Measurements from ENCODE around the gene GBX2. TPM values are rescaled to one million over a fixed set of nuclear protein-coding genes. Genes with fewer than 3 reads are reported as not detected.
A peak's percentile ranks its signal among the peaks of the same experiment; 100 is the strongest.

The GBX2 gene
- total RNA-seq, 2 experiments from 2014 or later = not detected

DNA sequence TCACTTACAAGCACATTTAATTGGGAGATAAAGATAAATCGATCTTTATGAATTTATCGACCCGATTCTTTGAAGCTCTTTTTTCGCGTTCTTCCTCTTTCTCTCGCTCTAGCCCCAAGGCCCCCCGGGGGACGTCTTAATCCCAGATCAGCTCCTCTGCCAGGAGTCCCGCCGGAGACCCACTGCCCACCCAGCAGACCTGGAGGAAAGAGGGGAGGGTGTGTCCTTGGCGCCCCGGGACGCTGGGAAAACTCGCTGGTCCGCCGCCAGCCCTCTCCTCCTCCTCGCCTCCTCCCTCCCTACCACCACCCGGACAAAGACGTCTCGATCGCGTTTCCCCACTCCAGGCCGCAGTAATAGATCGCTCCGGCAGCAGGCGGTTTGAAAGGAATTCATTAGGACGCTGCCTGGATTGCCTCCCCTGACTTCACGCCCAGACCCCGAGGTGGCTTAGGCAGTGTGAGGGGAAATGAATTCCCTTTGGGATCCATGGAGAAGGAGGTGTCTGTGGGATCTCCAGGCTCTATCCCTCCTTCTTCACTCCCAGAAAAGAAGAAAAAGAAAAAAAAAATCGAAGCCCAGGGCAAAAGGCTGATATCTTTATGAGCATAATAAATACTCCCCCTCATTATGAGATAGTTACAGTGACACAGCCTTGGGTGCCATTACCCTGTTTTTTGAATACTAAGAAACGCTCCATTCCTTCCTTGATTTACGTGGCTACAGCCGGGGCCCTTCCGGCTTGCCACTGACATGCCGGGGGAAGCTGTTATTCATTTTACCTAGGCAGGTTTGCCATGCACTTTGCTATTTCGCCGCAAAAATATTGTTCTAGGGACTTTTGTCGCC, 1.8 kb upstream of the GBX2 start:
- ChIA-PET POLR2A (no interaction called here), CTCF (interaction anchor here (0.7 to 3.5 kb wide), 2 partner anchors 11 to 70 kb away, joined by 6 to 12 read pairs; no protein-coding TSS in a partner anchor)
- no peaks in the 10 kb centered on the region for H3K36me3 Mint-ChIP-seq (ENCODE audit: low read depth)
- peak overlapping the region; percentile 43 for H3K4me3 Mint-ChIP-seq
- peaks cover 70% of the 10 kb centered on the region for H3K27me3 Mint-ChIP-seq
- DNase-seq = no peak
- H3K4me1 Mint-ChIP-seq = peaks cover 2% of the 10 kb centered on the region
- peaks cover 2% of the 10 kb centered on the region for H3K9me3 Mint-ChIP-seq
- peak overlapping the region; percentile 77 for H3K27ac Mint-ChIP-seq

DNA sequence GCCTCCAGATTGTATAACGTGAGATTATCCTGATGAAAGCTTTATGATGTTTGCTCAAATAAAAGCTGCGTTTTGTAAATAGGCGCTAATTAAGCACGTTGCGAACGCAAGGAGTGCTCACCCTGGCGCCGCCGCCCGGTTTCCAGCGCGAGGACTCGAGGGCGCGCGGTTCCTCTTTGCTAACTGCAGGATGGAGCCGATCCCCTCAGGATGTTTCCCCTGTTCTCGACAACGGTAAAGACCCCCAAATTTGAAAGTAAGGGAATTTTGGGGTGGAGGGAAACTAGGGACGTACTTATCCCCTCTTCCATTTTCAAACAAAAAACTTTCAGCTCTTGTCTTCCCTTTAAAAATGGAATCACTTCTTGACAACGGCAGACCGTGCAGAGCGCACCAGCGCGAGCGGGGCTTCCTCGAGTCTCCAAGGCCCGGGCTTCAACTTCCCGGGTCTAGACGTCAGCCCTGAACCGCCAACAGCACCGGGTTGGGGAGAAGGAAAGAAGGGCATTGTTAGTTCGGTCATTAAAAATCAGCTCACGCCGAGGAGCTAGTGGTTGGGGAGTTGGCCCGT, 1.1 kb upstream of the GBX2 start:
- peaks cover 2% of the 10 kb centered on the region for H3K9me3 Mint-ChIP-seq
- H3K36me3 Mint-ChIP-seq (ENCODE audit: low read depth) = no peaks in the 10 kb centered on the region
- peaks cover 67% of the 10 kb centered on the region for H3K27me3 Mint-ChIP-seq
- no peak for DNase-seq
- H3K27ac Mint-ChIP-seq = peak overlapping the region; percentile 77
- H3K4me3 Mint-ChIP-seq = peak overlapping the region; percentile 43
- ChIA-PET CTCF (interaction anchor here (3.5 kb wide), 1 partner anchor 12 kb away, joined by 12 read pairs; no protein-coding TSS in a partner anchor), POLR2A (no interaction called here)
- peaks cover 3% of the 10 kb centered on the region for H3K4me1 Mint-ChIP-seq

DNA sequence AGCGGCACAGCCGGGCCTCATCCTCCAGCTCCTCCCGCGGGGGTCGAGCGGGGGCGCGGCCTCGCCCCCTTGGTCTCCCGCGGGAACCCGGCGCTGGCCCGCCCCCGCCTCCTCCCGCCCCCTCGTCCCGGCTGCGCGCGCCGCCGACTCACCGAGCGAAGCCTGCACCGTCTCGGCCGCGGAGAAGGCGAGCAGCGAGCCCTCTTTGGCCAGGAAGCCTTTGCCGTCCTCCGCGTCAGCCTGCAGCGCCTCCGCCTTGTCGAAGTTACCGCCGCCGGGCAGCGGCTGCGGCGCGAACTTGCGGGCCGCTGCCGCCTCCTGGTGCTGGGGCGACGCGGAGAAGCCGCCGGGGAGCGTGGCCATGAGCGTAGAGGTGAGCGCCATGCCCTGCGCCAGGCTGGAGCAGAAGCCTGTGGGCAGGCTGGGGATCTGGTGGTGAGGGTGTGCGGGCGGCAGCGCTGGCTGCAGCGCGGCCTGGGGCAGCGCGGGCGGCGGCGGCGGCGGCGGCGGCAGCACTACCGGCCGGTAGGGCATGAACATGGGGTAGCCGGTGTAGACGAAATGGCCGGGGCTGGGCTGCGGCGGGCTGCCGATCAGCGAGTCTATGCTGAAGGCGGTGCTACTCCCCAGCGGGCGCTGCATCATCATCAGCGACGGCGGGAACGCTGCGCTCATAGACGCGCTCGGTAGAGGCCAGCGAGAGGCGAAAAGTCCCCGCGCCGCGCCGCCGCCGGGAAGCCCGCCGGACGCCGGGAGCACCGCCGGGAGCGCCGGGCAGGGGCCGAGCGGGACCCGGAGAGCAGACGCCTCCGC, 683 bp downstream of the GBX2 start:
- peaks cover 2% of the 10 kb centered on the region for H3K9me3 Mint-ChIP-seq
- CTCF ChIA-PET = interaction anchor here (0.6 kb wide), 1 partner anchor 22 kb away, joined by 3 read pairs; no protein-coding TSS in a partner anchor
- DNase-seq = no peak
- H3K4me1 Mint-ChIP-seq = peaks cover 3% of the 10 kb centered on the region
- peaks cover 62% of the 10 kb centered on the region for H3K27me3 Mint-ChIP-seq
- no peak overlapping the region for H3K4me3 Mint-ChIP-seq
- H3K27ac Mint-ChIP-seq = no peak overlapping the region
- POLR2A ChIA-PET = no interaction called here
- H3K36me3 Mint-ChIP-seq (ENCODE audit: low read depth) = peaks cover 3% of the 10 kb centered on the region

DNA sequence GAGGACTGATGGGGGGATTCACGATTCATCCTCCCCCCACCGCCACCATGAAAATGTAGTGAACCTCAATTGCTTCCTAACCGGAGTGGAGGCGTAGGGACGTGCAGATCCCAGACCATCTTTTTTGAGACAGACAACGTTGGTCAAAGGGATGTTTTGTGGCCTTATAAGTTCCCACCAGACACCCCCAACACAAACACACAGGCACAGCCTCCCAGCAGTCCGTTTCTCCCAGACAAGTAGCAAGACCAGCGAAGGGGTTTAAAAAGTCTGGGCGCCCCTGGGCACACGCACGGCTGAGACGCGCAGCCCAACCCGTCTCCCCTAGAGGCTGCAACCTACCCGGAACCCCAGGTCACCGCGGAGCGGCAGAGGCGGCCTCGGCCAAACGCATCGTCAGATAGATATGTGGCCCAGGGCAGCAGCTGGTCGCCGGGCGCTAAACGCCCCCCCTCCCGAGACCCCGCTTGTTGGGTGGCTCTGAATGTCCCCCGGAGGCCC, 1.3 kb downstream of the GBX2 start:
- POLR2A ChIA-PET = no interaction called here
- CTCF ChIA-PET = interaction anchor here (0.6 kb wide), 1 partner anchor 22 kb away, joined by 3 read pairs; no protein-coding TSS in a partner anchor
- peaks cover 3% of the 10 kb centered on the region for H3K36me3 Mint-ChIP-seq (ENCODE audit: low read depth)
- peaks cover 3% of the 10 kb centered on the region for H3K4me1 Mint-ChIP-seq
- H3K27me3 Mint-ChIP-seq = peaks cover 63% of the 10 kb centered on the region
- peaks cover 2% of the 10 kb centered on the region for H3K9me3 Mint-ChIP-seq
- DNase-seq = no peak
- H3K4me3 Mint-ChIP-seq = peak overlapping the region; percentile 19
- peak overlapping the region; percentile 25 for H3K27ac Mint-ChIP-seq

DNA sequence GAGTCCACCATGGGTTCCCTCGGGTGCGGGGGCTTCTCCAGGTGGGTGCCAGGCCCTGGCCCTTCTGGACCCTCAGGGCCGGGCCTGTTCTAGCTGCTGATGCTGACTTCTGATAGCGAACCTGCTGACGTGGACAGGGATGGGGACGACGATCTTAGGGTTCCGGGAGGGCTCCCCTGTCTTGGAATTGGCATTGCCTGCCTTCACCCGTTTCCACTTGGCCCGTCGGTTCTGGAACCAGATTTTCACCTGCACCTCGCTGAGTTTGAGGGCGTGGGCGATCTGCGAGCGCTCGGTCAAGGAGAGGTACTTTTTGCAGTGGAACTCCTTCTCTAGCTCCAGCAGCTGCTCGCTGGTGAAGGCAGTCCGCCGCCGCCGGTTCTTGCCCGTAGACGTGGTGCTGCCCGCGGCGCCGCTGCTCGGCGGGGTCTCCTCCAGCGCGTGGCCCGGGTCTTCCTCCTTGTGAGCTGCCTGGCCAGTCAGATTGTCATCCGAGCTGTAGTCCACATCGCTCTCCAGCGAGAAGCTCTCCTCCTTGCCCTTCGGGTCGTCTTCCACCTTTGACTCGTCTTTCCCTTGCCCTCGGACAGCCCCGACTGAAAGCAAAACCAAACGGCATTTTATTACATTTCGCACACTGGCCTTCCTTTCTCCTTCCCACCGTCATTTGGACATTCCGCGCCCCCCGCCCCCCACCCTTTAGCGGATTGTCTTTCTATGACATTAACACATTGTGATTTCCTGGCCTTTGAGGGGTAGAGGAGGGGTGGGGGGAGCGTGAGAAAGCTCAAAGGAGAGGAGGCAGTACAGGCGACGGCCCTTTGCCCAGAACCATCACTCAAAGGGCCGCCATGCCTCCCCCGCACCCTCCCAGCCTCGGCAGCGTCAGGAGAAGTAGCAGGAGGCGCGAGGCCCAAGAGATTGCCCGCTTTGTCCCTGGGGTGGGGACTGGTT, 2.1 kb downstream of the GBX2 start:
- Mint-ChIP-seq H3K4me3 (peak overlapping the region; percentile 40), H3K9me3 (peaks cover 2% of the 10 kb centered on the region), H3K27me3 (peaks cover 63% of the 10 kb centered on the region), H3K36me3 (ENCODE audit: low read depth) (peaks cover 3% of the 10 kb centered on the region), H3K4me1 (peaks cover 3% of the 10 kb centered on the region), H3K27ac (peak overlapping the region; percentile 25)
- ChIA-PET CTCF (no interaction called here), POLR2A (no interaction called here)
- DNase-seq = no peak

DNA sequence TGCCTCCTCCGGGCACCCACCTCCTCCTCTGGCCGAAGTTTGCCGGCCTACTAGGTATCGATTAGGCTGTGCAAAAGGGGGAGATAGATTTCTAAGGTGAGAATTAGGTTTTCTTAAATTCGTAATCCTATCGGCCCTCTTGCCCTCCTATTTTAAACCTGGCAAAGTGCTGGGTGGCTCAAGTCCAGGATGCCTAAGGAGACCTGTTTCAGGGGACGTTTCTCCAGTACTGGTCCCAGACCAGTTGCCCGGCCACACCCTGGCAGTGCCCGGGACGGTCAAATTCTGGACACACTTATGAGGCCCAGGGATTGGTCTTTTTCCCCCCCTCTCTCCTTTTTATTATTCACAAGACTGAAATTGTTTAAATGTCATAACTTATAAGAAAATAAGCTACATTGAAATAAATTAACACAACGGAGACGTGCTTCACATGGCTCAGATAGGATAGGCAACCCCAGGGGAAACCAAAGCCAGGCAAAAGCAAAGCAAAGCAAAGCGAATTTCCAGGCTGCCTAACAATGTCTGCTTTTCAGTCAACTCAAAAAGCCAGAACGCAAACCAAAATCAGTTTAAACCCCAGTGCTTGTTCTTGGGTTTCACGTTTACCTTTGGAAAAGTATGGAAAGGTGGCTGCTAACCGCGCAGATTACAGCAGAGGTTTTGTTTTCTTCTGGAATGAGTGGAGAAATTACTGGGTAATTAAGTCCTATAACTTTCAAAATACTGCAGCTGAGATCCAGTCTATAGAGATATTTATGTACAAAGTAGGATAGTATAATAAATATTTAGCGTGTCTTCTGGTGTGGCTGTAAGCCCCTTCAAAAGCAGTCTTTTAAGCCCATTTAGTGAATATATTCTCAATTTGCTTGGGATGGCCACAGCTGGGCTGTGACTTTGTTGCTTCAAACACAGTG, 3.0 kb downstream of the GBX2 start:
- peaks cover 3% of the 10 kb centered on the region for H3K36me3 Mint-ChIP-seq (ENCODE audit: low read depth)
- H3K27me3 Mint-ChIP-seq = peaks cover 56% of the 10 kb centered on the region
- peaks cover 3% of the 10 kb centered on the region for H3K4me1 Mint-ChIP-seq
- DNase-seq = no peak
- H3K4me3 Mint-ChIP-seq = peak overlapping the region; percentile 36
- peak overlapping the region; percentile 73 for H3K27ac Mint-ChIP-seq
- H3K9me3 Mint-ChIP-seq = peaks cover under 1% of the 10 kb centered on the region
- ChIA-PET POLR2A (no interaction called here), CTCF (interaction anchor here (0.6 kb wide), 1 partner anchor 1221 kb away, joined by 3 read pairs; no protein-coding TSS in a partner anchor)

DNA sequence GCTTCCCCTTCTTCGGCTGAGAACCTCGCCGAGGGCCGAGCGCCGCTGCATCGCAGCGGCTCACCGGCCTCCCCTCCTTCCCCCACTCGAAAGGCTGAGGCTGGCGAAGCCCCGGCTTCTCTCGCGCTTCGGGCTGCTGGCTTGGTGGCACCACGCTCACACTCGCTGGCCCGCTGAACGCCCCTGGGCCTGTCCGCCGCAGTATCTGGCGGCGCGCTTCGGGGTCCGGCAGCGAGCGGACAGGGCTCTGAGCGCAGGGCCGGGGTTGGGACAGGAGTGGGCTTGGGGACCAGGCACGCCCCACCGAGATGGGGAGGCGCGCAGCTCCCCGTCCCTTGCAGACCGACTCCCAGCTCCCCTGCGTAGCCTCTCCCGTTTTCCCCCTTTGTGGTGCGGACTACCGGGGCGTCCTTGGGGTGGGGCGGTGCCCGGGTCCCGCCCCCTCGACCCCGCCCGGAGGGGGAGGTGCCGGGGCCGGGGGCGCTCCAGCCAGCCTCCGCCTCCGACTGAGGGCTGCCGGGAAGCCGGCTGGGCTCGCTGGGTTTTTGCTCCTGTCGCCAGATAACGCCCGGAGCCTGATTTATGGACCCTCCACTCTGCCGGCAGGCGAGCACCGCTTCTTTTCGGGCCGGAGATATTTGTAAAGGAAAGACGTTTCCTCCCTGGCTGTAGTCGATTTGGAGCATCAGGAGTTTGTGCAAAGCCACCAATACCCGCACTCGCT, 3.8 kb downstream of the GBX2 start:
- ChIA-PET CTCF (interaction anchor here (0.6 kb wide), 1 partner anchor 1221 kb away, joined by 3 read pairs; no protein-coding TSS in a partner anchor), POLR2A (no interaction called here)
- Mint-ChIP-seq H3K36me3 (ENCODE audit: low read depth) (peaks cover 3% of the 10 kb centered on the region), H3K4me3 (peak overlapping the region; percentile 36), H3K4me1 (peaks cover 3% of the 10 kb centered on the region), H3K9me3 (no peaks in the 10 kb centered on the region), H3K27ac (peak overlapping the region; percentile 73), H3K27me3 (peaks cover 49% of the 10 kb centered on the region)
- no peak for DNase-seq

DNA sequence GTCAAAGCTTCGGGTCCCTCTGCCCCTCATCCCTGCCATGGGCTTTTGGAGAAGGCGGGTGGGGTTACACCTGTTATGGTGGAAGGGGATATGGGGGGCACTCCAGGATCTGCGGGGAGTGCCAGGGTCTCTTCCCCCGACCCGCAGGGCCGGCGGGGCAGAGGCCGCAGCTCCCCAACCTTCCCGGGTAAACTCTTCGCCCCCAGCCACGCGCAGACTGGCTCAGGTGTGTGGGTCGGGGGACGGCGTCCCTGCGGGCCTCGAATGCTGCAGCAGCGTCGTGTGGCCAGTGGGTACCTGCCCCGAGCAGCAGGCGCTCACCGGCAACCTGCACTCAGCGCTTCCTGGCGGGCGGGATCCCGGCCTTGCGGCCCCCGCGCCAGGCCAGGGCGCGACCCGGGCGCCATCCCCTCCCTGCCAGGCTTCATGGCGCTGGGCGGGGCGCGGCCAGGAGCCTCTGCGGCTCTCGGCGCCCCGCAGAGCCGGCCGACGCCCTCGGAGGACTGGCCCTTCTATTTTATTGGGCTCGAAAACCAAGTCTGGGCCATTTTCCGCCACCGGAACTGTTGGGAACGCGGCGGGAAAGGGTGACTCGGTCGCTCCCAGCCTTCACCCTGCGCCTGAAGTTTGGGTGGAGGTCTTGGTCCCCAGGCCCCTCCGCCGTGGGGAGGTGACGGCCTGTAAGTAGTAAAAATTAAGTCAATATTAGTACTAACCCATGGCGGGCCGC, 4.5 kb downstream of the GBX2 start:
- H3K36me3 Mint-ChIP-seq (ENCODE audit: low read depth) = peaks cover 3% of the 10 kb centered on the region
- H3K27ac Mint-ChIP-seq = no peak overlapping the region
- peaks cover 3% of the 10 kb centered on the region for H3K4me1 Mint-ChIP-seq
- DNase-seq = no peak
- POLR2A ChIA-PET = no interaction called here
- no peaks in the 10 kb centered on the region for H3K9me3 Mint-ChIP-seq
- no peak overlapping the region for H3K4me3 Mint-ChIP-seq
- H3K27me3 Mint-ChIP-seq = peaks cover 47% of the 10 kb centered on the region
- CTCF ChIA-PET = no interaction called here

DNA sequence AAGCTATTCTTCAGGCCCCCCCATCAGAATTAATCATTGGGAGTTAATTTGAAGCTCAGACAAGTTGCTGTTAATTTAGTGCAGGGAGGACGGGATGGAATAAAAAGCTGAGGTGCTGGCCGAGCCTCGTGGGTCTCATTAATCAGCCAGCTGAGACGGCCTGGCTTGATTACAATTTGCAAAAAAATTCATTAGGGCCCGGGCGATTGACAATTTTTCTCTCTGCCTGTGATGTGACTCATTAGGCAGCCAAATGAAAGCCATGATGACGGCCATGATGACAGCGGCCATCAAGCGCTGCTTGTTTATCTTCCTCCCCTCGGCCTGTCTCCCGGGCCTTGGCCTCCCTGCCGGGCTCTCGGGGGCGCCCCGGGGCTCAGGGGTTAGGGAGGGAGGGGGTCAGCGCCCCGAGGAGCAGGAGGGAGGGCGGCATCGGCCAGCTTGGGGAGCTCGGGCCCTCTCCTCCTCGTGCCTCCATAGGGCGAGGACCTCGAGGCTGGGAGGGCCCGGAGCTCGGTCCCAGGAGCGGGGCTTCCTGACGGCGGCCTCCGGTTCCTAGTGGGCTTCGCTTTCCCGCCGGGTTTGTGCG, 5.2 kb downstream of the GBX2 start:
- H3K9me3 Mint-ChIP-seq = no peaks in the 10 kb centered on the region
- peaks cover 3% of the 10 kb centered on the region for H3K4me1 Mint-ChIP-seq
- ChIA-PET CTCF (no interaction called here), POLR2A (no interaction called here)
- DNase-seq = no peak
- no peak overlapping the region for H3K4me3 Mint-ChIP-seq
- H3K27me3 Mint-ChIP-seq = peaks cover 54% of the 10 kb centered on the region
- H3K36me3 Mint-ChIP-seq (ENCODE audit: low read depth) = peaks cover 3% of the 10 kb centered on the region
- peak overlapping the region; percentile 41 for H3K27ac Mint-ChIP-seq

Measured in activated CD4-positive, alpha-beta T cell treated with anti-CD3 and anti-CD28 coated beads, Interleukin-2, amount 10 ng/mL, durations not matched to agents 7 days and 5 days (primary cell).